OCI-LY3 (cell line): ENCODE results near the gene ZBTB8A.

ENCODE experiments used
- EZH2phosphoT487 ChIP-seq: fragments of 200-600 bp; shearing (Covaris generic); IDR thresholded peaks from 2 replicates; pipeline ENCODE4 v1.6.1; 2018; ENCODE audit warnings: antibody characterized with exemption, mixed run types, low read depth
- TF ChIP-seq, protein P1 (sequence below): fragments of 200-600, 300-600 bp; sonication (generic); IDR thresholded peaks from 2 replicates; pipeline ENCODE4 v1.5.1; 2014; ENCODE audit warnings: antibody characterized with exemption, low read length, low read depth

DNA sequence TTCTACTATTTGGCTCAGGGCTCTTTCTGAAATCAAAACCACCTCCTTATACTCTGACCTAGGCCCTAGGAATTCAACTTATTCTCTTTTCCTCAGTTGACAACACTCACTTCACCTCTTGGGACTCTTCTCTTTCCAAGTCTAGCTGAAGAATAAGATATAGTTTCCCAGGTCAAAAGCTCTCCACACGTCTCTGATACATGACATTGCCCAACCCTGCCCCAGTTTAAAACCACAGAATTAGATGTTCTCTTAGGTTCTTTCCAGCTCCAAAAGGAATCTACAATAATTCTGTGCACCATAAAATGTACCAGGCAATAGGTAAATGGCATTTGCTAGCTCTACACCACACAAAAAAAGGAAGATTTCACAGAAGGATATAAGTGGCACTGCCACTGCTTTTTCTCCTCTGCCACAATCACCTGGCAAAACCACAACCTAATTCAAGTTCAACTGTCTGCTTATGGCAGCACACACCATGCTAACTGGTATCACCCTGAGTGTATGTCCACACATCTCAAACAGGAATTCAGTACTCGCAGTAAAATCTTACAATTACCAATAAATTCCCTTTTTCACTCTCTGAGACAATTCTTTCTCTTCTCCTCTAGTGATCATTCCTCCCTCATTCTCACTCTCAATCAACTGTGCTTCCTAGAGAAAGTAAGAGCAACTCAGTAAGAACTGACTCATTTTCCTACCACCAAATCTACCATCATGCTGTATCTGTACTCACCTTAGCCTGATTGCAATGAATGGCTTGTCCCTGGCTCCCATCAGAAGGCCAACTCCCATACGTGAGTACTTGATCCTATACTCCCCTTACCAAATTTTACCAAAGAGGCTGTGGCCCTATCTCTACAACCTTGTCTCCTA is 83.8 kb downstream of the ZBTB8A start:
- TF ChIP-seq, protein P1, sequence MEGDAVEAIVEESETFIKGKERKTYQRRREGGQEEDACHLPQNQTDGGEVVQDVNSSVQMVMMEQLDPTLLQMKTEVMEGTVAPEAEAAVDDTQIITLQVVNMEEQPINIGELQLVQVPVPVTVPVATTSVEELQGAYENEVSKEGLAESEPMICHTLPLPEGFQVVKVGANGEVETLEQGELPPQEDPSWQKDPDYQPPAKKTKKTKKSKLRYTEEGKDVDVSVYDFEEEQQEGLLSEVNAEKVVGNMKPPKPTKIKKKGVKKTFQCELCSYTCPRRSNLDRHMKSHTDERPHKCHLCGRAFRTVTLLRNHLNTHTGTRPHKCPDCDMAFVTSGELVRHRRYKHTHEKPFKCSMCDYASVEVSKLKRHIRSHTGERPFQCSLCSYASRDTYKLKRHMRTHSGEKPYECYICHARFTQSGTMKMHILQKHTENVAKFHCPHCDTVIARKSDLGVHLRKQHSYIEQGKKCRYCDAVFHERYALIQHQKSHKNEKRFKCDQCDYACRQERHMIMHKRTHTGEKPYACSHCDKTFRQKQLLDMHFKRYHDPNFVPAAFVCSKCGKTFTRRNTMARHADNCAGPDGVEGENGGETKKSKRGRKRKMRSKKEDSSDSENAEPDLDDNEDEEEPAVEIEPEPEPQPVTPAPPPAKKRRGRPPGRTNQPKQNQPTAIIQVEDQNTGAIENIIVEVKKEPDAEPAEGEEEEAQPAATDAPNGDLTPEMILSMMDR: no peak
- no peak for TF ChIP-seq EZH2phosphoT487
